ENCODE measurements around the gene SH3BP2.

DNA sequence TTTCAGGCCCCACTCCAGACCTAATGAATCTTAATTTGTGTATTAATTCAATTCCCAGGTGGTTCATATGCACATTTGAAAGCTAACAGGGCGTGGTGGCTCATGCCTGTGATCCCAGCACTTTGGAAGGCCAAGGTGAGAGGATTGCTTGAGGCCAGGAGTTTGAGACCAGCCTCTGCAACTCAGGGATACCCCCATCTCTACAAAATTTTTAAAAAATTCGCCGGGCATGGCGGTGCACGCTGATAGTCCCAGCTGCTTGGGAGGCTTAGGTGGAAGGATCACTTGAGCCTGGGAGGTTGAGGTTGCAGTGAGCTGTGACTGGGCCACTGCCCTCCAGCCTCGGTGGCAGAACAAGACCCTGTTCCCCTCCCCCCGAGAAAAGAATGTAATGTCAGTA is 82.0 kb downstream of the SH3BP2 start:
- TF ChIP-seq, protein P1, sequence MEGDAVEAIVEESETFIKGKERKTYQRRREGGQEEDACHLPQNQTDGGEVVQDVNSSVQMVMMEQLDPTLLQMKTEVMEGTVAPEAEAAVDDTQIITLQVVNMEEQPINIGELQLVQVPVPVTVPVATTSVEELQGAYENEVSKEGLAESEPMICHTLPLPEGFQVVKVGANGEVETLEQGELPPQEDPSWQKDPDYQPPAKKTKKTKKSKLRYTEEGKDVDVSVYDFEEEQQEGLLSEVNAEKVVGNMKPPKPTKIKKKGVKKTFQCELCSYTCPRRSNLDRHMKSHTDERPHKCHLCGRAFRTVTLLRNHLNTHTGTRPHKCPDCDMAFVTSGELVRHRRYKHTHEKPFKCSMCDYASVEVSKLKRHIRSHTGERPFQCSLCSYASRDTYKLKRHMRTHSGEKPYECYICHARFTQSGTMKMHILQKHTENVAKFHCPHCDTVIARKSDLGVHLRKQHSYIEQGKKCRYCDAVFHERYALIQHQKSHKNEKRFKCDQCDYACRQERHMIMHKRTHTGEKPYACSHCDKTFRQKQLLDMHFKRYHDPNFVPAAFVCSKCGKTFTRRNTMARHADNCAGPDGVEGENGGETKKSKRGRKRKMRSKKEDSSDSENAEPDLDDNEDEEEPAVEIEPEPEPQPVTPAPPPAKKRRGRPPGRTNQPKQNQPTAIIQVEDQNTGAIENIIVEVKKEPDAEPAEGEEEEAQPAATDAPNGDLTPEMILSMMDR (IDR thresholded peaks at IDR 0.05) = no peak
- TF ChIP-seq POLR2A (IDR thresholded peaks at IDR 0.05) = no peak

All from prostate gland (tissue), 2 donors.